HepG2 (cell line): Measurements from ENCODE around the gene TBC1D14. TPM values are rescaled to one million over a fixed set of nuclear protein-coding genes. Genes with fewer than 3 reads are reported as not detected.
A peak's percentile ranks its signal among the peaks of the same experiment; 100 is the strongest.
"Not testable (repeated sequence)": the region's sequence is repeated elsewhere in the genome, so short reads cannot be mapped to it uniquely, and the experiment has no call there.

Experiments
- ATAC-seq: fragments of 200-7000 bp; cut with Tn5 transposase; 3 replicates; pipeline ENCODE4 v1.9.1; 2020; ENCODE audit warnings: mild to moderate bottlenecking, moderate library complexity
- BruUV-seq: library from RNA; stranded (reverse); fragments of 400-500 nt; replicated peaks from 2 replicates; lab custom pipeline; 2021; lab: Mats Ljungman, UMichigan
- CTCF ChIA-PET: fragments of 300-600 bp; formaldehyde crosslinking; extraction: SDS; loops from one replicate; lab custom pipeline; 2021; ENCODE audit warnings: low total read pairs, inconsistent platforms, low intra/inter-chr PET ratio; lab: Yijun Ruan, JAX
- POLR2A ChIA-PET: fragments of 350-600 bp; sonication (Branson Sonifier 250); formaldehyde crosslinking; loops from one replicate; lab custom pipeline; 2020; ENCODE audit warnings: antibody characterized with exemption, inconsistent platforms; lab: Yijun Ruan, JAX
- DNase-seq: peaks from one replicate; pipeline ENCODE4 v3.0.0-alpha.2; 2015; ENCODE audit warnings: low spot score
- FAIRE-seq: peaks from 3 replicates; lab custom pipeline; 2011; peaks lifted over from hg19 to GRCh38; lab: Jason Lieb, UNC
- H2AFZ ChIP-seq: one replicate; pipeline ENCODE4 v1.6.1; 2011; ENCODE audit warnings: low read length, inconsistent platforms
- H3K27ac ChIP-seq: fragments of 300-600 bp; 3 replicates; pipeline ENCODE4 v1.8.0; 2011; ENCODE audit warnings: mixed run types, mild to moderate bottlenecking, mixed read lengths, low read length, inconsistent platforms; ENCODE audit not compliant: insufficient read depth; ENCODE audit errors: extremely low read length
- H3K27me3 ChIP-seq, 2 experiments: fragments of 200-600 bp in 1 of 2; 2 replicates in 1 of 2; 3 replicates in 1 of 2; pipeline versions ENCODE4 v1.6.0 to v1.8.0; 2011; ENCODE audit warnings: low read length in 2 of 2, mild to moderate bottlenecking in 2 of 2, moderate library complexity in 2 of 2, inconsistent platforms in 1 of 2; ENCODE audit not compliant: insufficient read depth in 2 of 2, control insufficient read depth in 1 of 2
- H3K36me3 ChIP-seq, 2 experiments: fragments of 200-600 bp in 1 of 2; replicated peaks in 1 of 2; 2 replicates in 1 of 2; 3 replicates in 1 of 2; pipeline versions ENCODE4 v1.5.1 to v1.8.0; 2011; ENCODE audit warnings: low read length in 2 of 2, inconsistent platforms in 1 of 2; ENCODE audit not compliant: insufficient read depth in 2 of 2, control insufficient read depth in 1 of 2
- H3K4me1 ChIP-seq: 2 replicates; pipeline ENCODE4 v1.5.1; 2012; ENCODE audit warnings: low read length, inconsistent platforms; ENCODE audit not compliant: insufficient read depth
- H3K4me2 ChIP-seq: 2 replicates; pipeline ENCODE4 v1.6.0; 2011; ENCODE audit warnings: low read depth, low read length, inconsistent platforms
- H3K4me3 ChIP-seq, 3 experiments: fragments of 200-600 bp in 1 of 3; sonication (generic), shearing (Covaris generic) in 1 of 3; replicated peaks in 1 of 3; 2 replicates each; pipeline ENCODE4 v1.5.1; 2011 to 2016; ENCODE audit warnings: low read length in 3 of 3, inconsistent platforms in 2 of 3, low read depth in 2 of 3, mild to moderate bottlenecking in 2 of 3, control low read depth in 1 of 3, mixed read lengths in 1 of 3; ENCODE audit not compliant: insufficient read depth in 1 of 3
- H3K79me2 ChIP-seq: one replicate; pipeline ENCODE4 v1.6.1; 2011; ENCODE audit warnings: low read length, inconsistent platforms; ENCODE audit not compliant: insufficient read depth
- H3K9ac ChIP-seq: 2 replicates; pipeline ENCODE4 v1.6.0; 2011; ENCODE audit warnings: mild to moderate bottlenecking, low read depth, low read length, inconsistent platforms; ENCODE audit not compliant: insufficient read depth
- H3K9me3 ChIP-seq: 2 replicates; pipeline ENCODE4 v1.5.1; 2012; ENCODE audit warnings: mild to moderate bottlenecking, low read length
- H4K20me1 ChIP-seq: 2 replicates; pipeline ENCODE4 v1.6.0; 2011; ENCODE audit warnings: inconsistent platforms, mild to moderate bottlenecking, low read length, moderate library complexity; ENCODE audit not compliant: insufficient read depth
- GATAD2A ChIP-seq: IDR thresholded peaks from 2 replicates; pipeline ENCODE4 v1.6.1; 2016
- SCMH1 ChIP-seq: sonication (generic); formaldehyde crosslinking; IDR thresholded peaks from 2 replicates; pipeline ENCODE4 v1.9.0; 2021; ENCODE audit warnings: missing genetic modification reagents, mild to moderate bottlenecking, borderline replicate concordance
- TARDBP ChIP-seq: sonication (generic); formaldehyde crosslinking; IDR thresholded peaks from 2 replicates; pipeline ENCODE4 v1.8.0; 2022; ENCODE audit warnings: mild to moderate bottlenecking, missing genetic modification reagents
- WIZ ChIP-seq: sonication (generic); formaldehyde crosslinking; IDR thresholded peaks from 2 replicates; pipeline ENCODE4 v1.5.1; 2020; ENCODE audit warnings: mild to moderate bottlenecking, missing genetic modification reagents
- ZBTB7B ChIP-seq: sonication (generic); formaldehyde crosslinking; IDR thresholded peaks from 2 replicates; pipeline ENCODE4 v1.4.0; 2020; ENCODE audit warnings: missing genetic modification reagents
- ZFP62 ChIP-seq: sonication (generic); formaldehyde crosslinking; IDR thresholded peaks from 2 replicates; pipeline ENCODE4 v1.4.0; 2020; ENCODE audit warnings: missing genetic modification reagents
- ZNF121 ChIP-seq: sonication (generic); formaldehyde crosslinking; IDR thresholded peaks from 2 replicates; pipeline ENCODE4 v1.5.0; 2020; ENCODE audit warnings: mild to moderate bottlenecking, missing genetic modification reagents
- ZNF570 ChIP-seq: sonication (generic); formaldehyde crosslinking; IDR thresholded peaks from 2 replicates; pipeline ENCODE4 v1.4.0; 2020; ENCODE audit warnings: mild to moderate bottlenecking, missing genetic modification reagents, borderline replicate concordance
- WGBS: methylation state at CpG from one replicate; pipeline ENCODE4 v1.1.6; 2017; ENCODE audit warnings: low lambda C conversion rate; 5-methylcytosine and 5-hydroxymethylcytosine counted together
- in situ Hi-C: cut with HindIII; loops from 2 replicates; pipeline ENCODE4 v1.10.0; 2017; ENCODE audit warnings: low pct_unique_long_range_greater_than_20kb; ENCODE audit not compliant: extremely low pct_ligation_motif_present
- intact Hi-C: fragments of 100-400 bp; cut with micrococcal nuclease; formaldehyde crosslinking; loops from one replicate; pipeline ENCODE4 v1.10.0; 2022; ENCODE audit not compliant: unreplicated experiment
- polyA plus RNA-seq, 8 experiments: library from polyadenylated mRNA; depleted of rRNA in 3 of 8; stranded (reverse) in 7 of 8; unstranded in 1 of 8; fragments of >200 nt; fragmentation: Illumina TruSeq in 4 of 8; extraction: Trizol in 4 of 8; gene quantifications; 2 replicates each; pipeline versions ENCODE4 v1.2.1 to v1.2.3, GENCODE V29; 2011 to 2016; ENCODE audit warnings: low read depth in 4 of 8, missing spikeins in 1 of 8, mixed read lengths in 1 of 8; ENCODE audit not compliant: insufficient read depth in 1 of 8
- total RNA-seq, 5 experiments: library from RNA; depleted of rRNA; stranded (reverse); fragments of >200 nt; fragmentation: Illumina TruSeq; extraction: Trizol; gene quantifications; 2 replicates each; pipeline ENCODE4 v1.2.3, GENCODE V29; 2016; ENCODE audit warnings: low read depth in 1 of 5
- TF ChIP-seq, protein P1 (sequence below): sonication (generic); formaldehyde crosslinking; IDR thresholded peaks from 2 replicates; pipeline ENCODE4 v1.5.0; 2020; ENCODE audit warnings: mild to moderate bottlenecking, missing genetic modification reagents
- TF ChIP-seq, protein P2 (sequence below): IDR thresholded peaks from 2 replicates; pipeline ENCODE4 v1.6.1; 2016; ENCODE audit warnings: low read depth

Gene TBC1D14
- total and polyA plus RNA-seq, 2 of the 13 experiments (the other 11 are each of a cell fraction or from before 2014, with no cell fraction given), result 29.5 to 46.5 TPM

DNA sequence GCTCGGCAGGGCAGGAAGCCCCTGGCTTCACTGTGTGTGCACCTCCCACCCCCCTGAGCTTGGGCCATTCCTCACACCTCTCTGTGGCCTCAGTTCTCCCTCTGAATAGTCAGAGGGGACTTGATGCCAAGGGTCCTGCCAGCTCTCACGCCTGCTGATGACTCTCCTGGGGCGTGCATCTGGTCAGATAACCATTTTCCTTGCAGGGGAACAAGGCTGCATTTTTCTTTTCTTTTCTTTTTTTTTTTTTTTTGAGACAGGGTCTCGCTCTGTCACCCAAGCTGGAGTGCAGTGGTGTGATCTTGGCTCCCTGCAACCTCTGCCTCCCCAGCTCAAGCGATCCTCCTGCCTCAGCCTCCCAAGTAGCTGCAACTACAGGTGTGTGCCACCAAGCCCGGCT is 3.1 kb upstream of the TBC1D14 start:
- DNase-seq, H4K20me1 ChIP-seq, H3K4me2 ChIP-seq, H3K9ac ChIP-seq, H2AFZ ChIP-seq, H3K36me3 ChIP-seq, H3K27me3 ChIP-seq, FAIRE-seq, H3K27ac ChIP-seq, ATAC-seq, BruUV-seq, H3K9me3 ChIP-seq, CTCF ChIA-PET, H3K4me3 ChIP-seq: not testable (repeated sequence)
- Histone ChIP-seq H3K79me2 (peaks cover 20% of the 10 kb centered on the region), H3K4me1 (peaks cover 84% of the 10 kb centered on the region)
- 90% methylated on average over 6 of the region's 6 CpGs for WGBS
- intact Hi-C loops (loop anchor here (10.0 kb wide), 1 partner anchor 138 kb away; the partner anchor contains the start of gene TADA2B), in situ Hi-C loops (loop anchor here (10.0 kb wide), 1 partner anchor 168 kb away; no protein-coding TSS in a partner anchor)
- TF ChIP-seq, protein P1, sequence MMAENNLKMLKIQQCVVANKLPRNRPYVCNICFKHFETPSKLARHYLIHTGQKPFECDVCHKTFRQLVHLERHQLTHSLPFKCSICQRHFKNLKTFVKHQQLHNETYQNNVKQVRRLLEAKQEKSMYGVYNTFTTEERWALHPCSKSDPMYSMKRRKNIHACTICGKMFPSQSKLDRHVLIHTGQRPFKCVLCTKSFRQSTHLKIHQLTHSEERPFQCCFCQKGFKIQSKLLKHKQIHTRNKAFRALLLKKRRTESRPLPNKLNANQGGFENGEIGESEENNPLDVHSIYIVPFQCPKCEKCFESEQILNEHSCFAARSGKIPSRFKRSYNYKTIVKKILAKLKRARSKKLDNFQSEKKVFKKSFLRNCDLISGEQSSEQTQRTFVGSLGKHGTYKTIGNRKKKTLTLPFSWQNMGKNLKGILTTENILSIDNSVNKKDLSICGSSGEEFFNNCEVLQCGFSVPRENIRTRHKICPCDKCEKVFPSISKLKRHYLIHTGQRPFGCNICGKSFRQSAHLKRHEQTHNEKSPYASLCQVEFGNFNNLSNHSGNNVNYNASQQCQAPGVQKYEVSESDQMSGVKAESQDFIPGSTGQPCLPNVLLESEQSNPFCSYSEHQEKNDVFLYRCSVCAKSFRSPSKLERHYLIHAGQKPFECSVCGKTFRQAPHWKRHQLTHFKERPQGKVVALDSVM (CRISPR knock-in tag), result peak; percentile 72
- POLR2A ChIA-PET, result interaction anchor here (0.8 to 11.5 kb wide), 5 partner anchors 11 to 233 kb away, joined by 3 to 215 read pairs (median 6); partner anchors contain the start of gene GRPEL1

- Histone ChIP-seq H2AFZ (no peak overlapping the region), H3K27ac (peak overlapping the region; percentile 99), H4K20me1 (peaks cover 17% of the 10 kb centered on the region; the same call in 1 of the 2 replicates), H3K4me3 (peak overlapping the region in 2 of 3 experiments; percentile 1 to 63; a peak in 1 of 6 replicates), H3K4me2 (peak overlapping the region; percentile 99), H3K27me3 (no peaks in the 10 kb centered on the region; a peak in 1 of 5 replicates), H3K4me1 (peaks cover 84% of the 10 kb centered on the region), H3K9me3 (no peaks in the 10 kb centered on the region), H3K79me2 (peaks cover 32% of the 10 kb centered on the region), H3K36me3 (no peaks in the 10 kb centered on the region), H3K9ac (peak overlapping the region; percentile 87; the same call in 1 of the 2 replicates)
- 50% methylated on average over 22 of the region's 22 CpGs for WGBS
- BruUV-seq, result no TSS peak
- FAIRE-seq (peak; percentile 78), ATAC-seq (0 out of 3 replicates have a peak, but pooled peaks have one; percentile 10), DNase-seq (no peak)
- in situ Hi-C loops (loop anchor here (10.0 kb wide), 1 partner anchor 167 kb away; no protein-coding TSS in a partner anchor), intact Hi-C loops (loop anchor here (2.0 to 10.0 kb wide), 3 partner anchors 15 to 137 kb away; partner anchors contain the start of gene TADA2B)
- POLR2A ChIA-PET, result interaction anchor here (1.2 to 11.5 kb wide), 7 partner anchors 8 to 80 kb away, joined by 3 to 215 read pairs (median 18); no protein-coding TSS in a partner anchor
- CTCF ChIA-PET, result interaction anchor here (1.4 kb wide), 1 partner anchor 163 kb away, joined by 4 read pairs; no protein-coding TSS in a partner anchor
- 0 out of 2 replicates have a peak, but pooled peaks have one; percentile 32 for TF ChIP-seq WIZ (CRISPR knock-in tag)
- peak; percentile 41; the same call in 1 of the 2 replicates for TF ChIP-seq GATAD2A (CRISPR knock-in tag)
- peak; percentile 55 for TF ChIP-seq ZBTB7B (CRISPR knock-in tag)
- no peak for TF ChIP-seq ZFP62 (CRISPR knock-in tag)
- 0 out of 2 replicates have a peak, but pooled peaks have one; percentile 7 for TF ChIP-seq TARDBP (CRISPR knock-in tag)
- TF ChIP-seq, protein P2, sequence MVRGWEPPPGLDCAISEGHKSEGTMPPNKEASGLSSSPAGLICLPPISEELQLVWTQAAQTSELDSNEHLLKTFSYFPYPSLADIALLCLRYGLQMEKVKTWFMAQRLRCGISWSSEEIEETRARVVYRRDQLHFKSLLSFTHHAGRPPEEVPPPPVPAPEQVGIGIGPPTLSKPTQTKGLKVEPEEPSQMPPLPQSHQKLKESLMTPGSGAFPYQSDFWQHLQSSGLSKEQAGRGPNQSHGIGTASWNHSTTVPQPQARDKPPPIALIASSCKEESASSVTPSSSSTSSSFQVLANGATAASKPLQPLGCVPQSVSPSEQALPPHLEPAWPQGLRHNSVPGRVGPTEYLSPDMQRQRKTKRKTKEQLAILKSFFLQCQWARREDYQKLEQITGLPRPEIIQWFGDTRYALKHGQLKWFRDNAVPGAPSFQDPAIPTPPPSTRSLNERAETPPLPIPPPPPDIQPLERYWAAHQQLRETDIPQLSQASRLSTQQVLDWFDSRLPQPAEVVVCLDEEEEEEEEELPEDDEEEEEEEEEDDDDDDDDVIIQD (CRISPR knock-in tag), result no peak
- no peak for TF ChIP-seq SCMH1 (CRISPR knock-in tag)
- 0 out of 2 replicates have a peak, but pooled peaks have one; percentile 20 for TF ChIP-seq ZNF121 (CRISPR knock-in tag)
- TF ChIP-seq ZNF570 (CRISPR knock-in tag), result no peak
Observed at GRCh38 chr4:6907658-6908191, 1.9 kb upstream of the TBC1D14 start.
